GM21526 (cell line): Measurements from ENCODE around the gene TRNP1.
"Not testable (repeated sequence)": the region's sequence is repeated elsewhere in the genome, so short reads cannot be mapped to it uniquely, and the experiment has no call there.

Source experiments
- ATAC-seq: cut with Tn5 transposase; IDR thresholded peaks from one replicate; pipeline ENCODE4 v1.9.1; 2021; ENCODE audit warnings: moderate library complexity; ENCODE audit not compliant: unreplicated experiment, low FRiP score

Gene TRNP1, protein sequence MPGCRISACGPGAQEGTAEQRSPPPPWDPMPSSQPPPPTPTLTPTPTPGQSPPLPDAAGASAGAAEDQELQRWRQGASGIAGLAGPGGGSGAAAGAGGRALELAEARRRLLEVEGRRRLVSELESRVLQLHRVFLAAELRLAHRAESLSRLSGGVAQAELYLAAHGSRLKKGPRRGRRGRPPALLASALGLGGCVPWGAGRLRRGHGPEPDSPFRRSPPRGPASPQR

DNA sequence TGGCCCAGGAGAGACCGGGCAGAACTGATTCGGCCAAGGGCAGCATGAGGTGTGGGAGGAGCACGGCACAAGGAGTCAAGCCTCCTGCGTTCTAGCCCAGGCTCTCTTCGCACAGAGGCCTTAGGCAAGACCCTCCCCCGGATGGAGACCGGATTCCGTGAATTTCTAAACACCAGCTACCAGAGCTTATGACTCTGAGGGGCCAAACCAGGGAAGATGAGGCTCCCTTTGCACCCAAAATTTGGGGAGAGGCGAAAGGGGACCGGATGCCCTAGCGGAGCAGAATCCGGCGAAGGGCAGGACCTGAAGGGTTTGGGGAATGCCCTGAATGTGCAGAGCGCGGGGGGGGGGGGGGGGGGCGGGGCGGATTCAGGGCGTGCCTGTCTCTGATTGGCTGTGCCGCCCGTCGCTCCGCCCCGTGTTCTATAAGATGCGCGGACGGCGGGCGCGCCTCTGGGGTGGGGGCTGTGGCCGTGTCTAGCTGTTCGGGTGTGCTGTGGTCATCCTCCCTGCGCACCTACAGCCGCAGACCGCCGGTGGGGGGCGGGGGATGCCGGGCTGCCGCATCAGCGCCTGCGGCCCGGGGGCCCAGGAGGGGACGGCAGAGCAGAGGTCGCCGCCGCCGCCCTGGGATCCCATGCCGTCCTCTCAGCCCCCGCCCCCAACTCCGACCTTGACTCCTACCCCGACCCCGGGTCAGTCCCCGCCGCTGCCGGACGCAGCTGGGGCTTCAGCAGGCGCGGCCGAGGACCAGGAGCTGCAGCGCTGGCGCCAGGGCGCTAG lies at the start of gene TRNP1:
Gene TRNP1 (plus strand): TSS at position 456 of the 783 bp plus-strand sequence. CDS start 95 bp downstream, at position 551.
- no peak for ATAC-seq

DNA sequence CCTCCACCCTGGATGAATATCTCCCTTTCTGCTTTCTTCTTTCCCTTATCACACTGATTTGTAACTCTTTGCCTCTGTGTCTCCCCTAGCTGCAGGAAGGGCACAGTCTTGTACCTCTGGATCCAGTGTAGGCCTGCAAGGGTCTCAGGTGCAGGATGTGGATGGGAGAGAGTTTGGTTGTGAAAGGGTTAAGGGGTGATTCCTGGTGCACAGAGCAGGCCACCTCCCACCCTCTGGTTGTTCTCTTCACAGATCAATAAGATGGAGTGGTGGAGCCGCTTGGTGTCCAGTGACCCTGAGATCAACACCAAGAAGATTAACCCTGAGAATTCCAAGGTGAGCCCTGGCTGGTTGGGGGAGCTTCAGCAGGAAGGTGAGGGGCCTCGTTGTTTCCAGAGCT lies 48.4 kb upstream of the TRNP1 start:
- ATAC-seq: no peak

DNA sequence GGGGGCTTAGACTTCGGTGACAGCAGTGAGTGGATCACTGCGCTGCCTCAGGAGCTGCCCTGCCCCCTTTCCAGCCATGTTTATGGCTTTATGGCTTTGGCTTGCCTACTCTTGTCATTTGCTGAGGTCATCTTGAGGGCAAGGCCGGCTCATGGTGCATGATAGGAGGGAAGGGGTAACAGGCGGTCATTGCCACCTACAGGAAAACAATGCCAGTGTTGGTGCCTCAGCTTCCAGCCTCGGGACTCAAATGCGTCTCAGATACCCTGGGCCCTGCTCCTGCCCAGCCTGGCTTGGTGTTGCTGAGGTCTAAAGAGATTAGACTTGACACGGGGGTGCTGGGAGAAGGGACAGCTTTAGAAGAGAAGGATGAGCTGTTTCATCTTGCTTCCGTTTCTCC lies 47.8 kb upstream of the TRNP1 start:
- ATAC-seq: no peak

DNA sequence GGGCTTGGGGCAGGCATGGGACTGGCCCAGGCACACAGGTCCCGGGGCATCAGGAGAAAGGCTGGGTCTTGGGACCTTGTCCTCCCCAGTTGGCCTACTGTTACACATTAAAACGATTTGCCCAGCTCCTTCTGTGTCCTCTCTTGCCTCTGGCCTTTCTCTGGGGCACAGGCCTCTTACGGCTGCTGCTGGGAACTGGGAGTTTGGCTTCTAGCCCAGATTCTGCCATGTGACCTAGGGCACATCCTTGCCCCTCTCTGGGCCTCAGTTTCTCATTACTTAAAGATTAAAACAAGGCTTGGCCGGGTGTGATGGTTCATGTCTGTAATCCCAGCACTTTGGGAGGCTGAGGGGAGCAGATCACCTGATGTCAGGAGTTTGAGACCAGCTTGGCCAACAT lies 47.2 kb upstream of the TRNP1 start:
- ATAC-seq: no peak

DNA sequence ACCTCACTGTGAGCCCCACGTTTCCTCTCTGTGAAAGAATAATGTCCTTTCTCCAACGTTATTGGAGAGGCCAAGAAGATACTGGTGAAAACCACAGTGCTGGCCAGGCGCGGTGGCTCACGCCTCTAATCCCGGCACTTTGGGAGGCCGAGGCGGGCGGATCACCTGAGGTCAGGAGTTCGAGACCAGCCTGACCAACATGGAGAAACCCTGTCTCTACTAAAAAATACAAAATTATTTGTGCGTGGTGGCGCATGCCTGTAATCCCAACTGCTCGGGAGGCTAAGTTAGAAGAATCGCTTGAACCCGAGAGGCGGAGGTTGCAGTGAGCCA lies 44.8 kb upstream of the TRNP1 start:
- ATAC-seq: not testable (repeated sequence)

DNA sequence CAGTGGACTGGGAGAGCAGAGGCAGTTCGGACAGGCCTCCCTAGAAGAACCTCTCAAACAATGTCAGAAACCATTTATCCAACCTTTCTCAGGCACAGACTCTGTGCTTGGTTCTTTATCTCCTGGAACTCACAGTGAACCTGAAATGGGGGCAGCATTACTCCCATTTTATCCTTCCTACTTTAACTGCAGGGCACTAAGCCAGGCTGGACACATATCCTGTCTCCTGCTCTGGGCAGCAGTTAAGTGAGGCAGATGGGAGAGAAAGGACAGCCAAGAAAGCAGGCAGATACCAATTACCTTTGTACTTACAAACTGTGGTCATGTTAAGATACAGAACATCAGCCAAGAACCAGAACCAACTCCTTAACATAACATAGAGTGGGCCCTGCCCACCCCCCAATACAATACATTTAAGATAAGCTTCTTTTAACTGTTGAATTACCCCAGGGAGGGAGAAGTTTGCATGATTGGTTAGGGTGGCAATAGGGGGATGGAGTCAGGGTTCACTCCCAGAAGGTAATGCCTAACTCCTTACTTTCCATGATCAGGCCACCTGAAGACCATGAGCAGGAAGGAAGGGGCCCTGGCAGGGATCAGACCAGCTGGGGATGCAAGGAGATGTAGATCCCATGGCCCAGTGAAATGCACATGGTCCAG lies 44.1 kb upstream of the TRNP1 start:
- ATAC-seq: no peak

DNA sequence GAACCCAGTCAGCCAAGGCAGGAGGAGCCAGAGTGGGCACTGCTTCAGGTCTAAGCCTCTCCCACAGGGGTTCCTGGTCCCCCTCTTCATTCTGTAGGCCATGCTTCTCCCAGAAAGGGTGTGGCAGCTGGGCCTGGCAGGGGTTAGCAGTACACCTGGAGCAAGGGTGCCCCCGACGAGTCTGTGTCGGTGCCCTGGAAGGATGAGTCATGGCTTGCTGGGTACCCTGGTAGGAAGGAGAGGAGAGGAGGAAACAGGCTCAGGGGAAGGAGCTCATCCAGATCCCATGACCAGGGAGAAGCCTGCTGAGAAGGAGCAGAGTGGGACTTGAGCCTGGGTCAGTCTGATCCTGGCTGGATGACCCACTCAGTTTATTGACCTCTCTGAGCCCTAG lies 43.6 kb upstream of the TRNP1 start:
- ATAC-seq: no peak

DNA sequence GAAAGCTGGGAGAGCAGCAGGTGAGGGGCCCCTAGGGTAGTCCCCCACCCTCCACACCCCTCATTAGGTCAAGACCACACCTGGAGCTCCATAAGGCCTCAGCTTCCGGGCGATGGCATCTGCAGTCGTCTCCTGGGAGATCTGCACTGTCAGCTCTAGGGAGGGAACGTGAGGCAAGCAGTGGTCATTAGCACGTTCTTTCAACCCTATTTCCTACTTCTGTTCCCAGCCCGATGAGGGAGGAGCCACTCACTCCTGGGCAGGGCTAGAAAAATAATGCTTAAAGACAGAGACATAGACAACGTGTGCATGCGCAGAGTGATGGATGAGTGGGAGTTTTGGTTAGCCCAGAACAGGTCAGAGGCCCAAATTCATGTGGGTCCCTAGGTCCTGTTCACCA lies 42.9 kb upstream of the TRNP1 start:
- ATAC-seq: no peak

DNA sequence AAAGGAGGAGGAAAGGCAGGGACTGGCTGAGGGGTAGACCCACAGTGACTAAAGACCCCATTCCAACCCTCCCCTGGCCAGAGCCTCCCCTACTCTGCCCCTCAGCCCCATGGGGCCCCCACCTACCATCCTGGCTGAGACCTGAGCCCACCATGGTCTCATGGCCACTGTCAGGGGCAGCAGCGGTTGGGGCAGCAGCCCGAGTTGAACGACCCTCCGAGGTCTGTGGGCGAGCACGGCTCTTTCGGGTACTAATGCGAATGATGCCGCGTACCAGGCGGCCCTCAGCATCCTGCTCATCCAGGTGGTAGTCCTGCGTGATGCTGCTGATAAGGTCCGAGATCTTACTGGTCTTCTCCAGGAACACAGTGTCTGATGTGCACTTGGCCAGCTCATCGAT lies 42.3 kb upstream of the TRNP1 start:
- no peak for ATAC-seq

DNA sequence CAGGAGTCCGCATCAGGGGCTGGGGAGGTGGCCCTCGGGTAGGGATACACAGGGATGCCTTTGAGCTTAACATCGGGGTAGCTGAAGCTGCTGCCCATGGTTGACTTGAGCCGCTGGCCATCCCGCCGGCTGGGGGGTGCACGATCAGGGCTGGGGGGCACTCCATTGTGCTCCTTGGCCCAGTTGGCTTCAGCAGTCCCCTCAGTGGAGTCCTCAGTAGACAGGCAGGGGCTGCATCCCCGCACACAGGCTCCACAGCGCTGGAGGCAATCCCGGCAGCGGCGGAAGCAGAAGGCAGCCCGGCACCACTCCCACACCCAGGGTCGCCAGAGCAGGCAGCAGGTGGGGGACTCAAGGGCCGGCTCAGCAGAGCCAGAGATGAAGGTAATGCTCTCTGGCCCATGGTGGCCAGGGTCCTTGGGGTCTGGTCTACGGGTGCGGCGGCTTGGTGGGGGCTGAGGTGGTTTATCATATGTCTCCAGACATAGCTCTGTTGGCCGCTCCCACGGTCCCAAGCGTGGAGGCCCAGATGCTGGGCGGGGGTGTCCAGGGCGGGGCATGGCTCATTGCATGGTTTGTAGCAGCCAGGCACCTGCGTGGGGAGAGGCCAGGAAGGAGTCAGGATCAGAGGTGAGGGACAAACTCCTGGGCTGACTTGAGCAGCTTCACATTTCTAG lies 41.5 kb upstream of the TRNP1 start:
- no peak for ATAC-seq

DNA sequence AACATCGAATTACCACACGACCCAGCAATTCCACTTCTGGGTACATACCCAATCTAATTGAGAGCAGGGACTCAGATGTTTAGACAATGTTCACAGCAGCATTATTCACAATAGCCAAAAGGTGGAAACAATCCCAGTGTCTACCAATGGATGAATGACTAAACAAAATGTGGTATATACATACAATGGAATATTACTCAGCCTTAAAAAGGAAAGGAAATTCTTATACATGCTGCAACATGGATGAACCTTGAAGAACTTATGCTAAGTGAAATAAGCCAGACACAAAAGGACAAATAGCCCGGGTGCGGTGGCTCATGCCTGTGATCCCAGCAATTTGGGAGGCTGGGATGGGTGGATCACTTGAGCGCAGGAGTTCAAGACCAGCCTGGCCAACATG lies 40.1 kb upstream of the TRNP1 start:
- no peak for ATAC-seq

DNA sequence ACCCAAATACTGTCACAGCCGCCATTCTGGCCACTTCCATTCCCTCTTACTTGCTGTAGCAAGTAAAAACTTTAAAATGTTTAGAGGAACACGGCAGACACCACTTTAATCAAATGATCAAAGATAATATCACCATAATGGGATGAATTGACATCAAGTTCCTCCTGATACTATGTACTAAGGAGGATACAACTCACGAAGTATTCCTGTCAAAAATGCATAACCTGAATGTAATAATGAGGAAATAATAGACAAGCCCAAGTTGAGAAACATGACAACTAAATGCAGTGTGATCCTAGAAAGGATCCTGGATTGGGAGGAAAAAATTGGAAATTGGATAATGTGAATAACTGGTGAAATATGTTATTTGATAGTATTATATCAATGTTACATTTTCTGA lies 37.2 kb upstream of the TRNP1 start:
- ATAC-seq: no peak

DNA sequence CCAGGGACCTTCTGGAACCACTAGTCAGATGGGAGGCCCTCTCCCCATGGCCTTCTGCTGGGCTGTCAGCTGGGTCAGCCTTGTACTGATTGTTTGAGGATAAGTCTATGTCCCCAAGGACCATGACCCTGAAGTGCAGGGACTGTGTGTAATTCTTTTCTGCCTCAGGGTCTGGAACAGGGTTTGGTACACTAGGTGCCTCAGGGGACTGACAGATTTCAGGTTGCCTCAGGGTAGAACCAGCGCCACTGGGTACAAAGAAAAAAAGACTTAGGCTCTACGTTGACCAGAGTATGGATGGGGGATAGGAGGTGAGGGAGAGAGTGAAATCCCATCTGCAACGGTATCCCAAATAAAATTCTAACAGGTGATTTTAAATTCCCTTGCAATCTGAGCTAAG lies 36.2 kb upstream of the TRNP1 start:
- ATAC-seq: no peak

DNA sequence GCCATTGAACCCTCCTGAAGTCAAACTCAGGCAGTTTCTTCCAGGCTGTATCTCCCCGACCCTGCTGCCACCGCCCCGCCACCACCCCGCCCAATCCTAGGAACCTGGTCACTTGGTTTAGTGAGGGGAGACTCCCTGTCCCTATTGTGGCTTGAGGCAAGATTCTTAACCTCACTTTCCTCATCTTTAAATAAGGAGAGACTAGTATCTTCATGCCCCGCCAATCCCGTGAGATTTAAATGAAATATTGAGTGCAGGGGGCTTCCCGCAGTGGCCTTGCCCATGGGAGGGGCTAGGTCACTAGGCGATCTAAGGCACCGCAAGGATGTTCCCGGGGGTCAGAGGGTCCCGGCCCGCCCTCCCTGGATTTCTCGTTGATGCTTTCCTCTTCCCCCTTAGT lies 34.2 kb upstream of the TRNP1 start:
- no peak for ATAC-seq

DNA sequence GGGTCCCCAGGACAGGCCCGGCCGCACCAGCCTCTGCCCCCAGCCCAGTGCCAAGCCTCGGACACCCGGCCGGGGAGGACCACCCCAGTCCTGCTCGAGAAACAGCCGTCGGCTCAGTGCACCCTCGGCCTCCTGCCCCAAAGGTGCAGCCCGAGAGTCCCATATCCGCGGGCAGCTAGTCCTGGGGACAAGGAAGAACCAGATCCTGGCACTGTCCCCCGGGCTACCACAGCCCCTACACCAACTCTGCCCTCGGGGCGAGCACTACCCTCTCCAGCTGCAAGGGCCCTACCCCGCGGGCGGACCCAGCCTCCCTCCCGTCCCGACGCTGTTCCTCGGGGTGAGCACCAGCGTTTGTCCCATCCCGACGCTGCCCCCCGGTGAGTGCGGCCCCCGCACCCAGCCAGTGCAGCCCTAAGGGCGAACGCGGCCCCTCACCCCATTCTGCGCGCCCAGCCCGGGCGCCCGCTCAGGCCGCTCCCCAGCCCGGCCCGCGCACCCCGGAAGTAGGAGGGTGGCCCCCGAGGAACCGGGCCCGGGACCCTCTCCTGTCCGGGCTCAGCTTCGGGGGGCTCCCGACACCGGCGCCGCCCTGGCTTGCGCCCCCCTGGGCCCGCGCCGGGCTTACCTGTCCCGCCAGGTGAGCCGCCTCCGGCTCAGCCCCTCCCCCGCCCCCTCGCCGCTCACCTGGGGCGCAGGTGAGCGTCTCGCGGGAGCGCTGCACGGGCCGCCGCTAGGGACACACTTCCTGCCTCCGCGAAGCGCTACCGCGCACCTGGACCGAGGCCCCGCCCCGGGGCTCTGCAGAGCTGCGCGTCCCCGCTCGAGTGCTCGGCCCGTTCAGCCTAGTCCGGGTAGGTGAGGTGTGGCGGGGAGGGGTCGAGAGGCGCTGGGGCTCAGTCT lies 33.5 kb upstream of the TRNP1 start, which contains the start of gene KDF1:
Gene KDF1 (minus strand): TSS at position 747 of the 903 bp plus-strand sequence. CDS start 8,088 bp downstream, outside the sequence.
- no peak for ATAC-seq

DNA sequence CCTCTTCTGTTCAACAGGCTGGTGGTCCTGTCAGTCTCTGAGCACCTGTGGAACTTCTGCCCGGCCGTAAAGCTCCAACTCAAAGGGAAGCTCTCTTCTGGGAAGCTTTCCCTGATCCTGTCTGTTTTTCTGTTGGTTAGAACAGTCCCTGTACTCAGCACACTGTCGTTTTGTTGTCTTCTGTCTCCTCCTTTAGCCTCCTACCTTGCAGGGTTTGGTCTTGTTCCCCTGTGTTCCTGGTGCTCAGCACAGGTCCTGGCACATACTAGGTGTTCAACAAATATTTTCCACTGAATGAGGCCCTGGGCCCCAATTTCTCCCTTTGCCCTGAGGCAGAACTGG lies 32.9 kb upstream of the TRNP1 start:
- ATAC-seq: no peak

DNA sequence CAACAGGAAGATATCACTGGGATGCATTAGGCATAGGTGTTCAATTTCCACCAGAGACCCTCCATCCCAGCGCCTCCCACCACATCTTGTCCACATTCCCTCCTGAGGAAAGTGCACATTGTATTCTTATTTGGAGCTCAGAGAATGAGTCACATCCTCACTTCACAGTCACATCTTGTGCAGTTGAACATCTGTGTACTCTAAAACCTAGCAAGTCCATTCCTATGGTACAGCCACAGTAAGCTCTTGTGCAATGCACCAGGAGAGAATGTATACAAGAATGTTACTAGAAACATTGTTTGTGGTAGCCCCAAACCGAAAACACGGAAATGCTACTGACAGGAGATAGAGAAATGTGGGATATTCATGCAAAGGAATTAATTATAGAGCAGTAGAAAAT lies 31.7 kb upstream of the TRNP1 start:
- ATAC-seq: no peak

DNA sequence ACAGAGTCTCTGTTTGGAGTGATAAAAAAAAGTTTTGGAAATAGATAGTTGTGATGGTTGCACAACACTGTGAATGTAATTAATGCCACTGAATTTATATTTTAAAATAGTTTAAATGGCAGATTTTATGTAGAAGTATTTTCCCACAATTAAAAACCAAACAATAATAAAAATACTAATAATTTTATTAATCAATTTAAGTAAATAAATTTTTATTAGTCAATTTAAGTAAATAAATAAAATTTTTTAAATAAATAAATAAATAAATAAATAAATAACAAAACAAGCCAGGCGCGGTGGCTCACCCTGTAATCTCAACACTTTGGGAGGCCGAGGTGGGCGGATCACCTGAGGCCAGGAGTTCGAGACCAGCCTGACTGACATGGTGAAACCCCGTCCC lies 28.3 kb upstream of the TRNP1 start:
- ATAC-seq: no peak

DNA sequence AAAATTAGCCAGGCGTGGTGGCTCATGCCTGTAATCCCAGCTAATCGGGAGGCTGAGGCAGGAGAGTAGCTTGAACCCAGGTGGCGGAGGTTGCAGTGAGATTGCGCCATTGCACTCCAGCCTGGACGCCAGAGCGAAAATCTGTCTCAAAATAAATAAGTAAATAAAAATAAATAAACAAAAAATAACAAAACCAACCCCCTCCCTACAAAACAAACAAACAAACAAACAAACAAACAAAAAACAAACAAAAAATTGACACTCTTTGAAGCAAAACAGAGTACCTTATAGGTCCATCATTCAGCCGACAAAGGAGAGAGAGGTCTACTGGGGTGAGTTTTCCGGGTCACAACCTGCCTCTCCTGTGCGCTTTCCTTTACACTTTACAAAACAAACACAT lies 27.9 kb upstream of the TRNP1 start:
- no peak for ATAC-seq

DNA sequence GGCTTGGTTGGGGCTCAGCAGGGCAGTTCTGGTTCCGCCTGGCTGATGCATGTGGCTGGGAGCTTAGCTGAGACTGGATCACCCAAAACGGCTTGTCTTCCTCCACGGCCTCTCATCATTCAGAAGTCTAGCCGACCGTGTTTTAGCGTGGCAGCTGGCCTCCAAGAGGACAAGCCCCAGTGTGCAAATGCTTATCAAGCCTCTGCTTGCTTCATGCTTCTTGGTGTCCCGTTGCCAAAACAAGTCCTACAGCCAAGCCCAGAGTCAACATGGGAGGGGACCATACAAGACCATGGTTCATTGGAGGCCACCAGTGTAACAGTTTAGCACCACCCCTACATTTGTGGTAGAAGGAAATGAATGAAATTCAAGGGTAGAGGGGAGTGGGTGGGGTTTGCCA lies 22.7 kb upstream of the TRNP1 start:
- no peak for ATAC-seq
